PC-9 (cell line): ENCODE results near the gene GCHFR. TPM values are rescaled to one million over a fixed set of nuclear protein-coding genes. Genes with fewer than 3 reads are reported as not detected.
A peak's percentile ranks its signal among the peaks of the same experiment; 100 is the strongest.

Experiments
- BruUV-seq: library from RNA; stranded (reverse); fragments of 400-500 nt; replicated peaks from 2 replicates; lab custom pipeline; 2021; lab: Mats Ljungman, UMichigan
- CTCF ChIA-PET: fragments of 300-600 bp; sonication (Branson Sonifier 250); formaldehyde crosslinking; loops from one replicate; lab custom pipeline; 2022; ENCODE audit warnings: antibody characterized with exemption; lab: Charles Lee
- POLR2A ChIA-PET: fragments of 300-600 bp; sonication (Branson Sonifier 250); formaldehyde crosslinking; loops from one replicate; lab custom pipeline; 2022; ENCODE audit warnings: antibody characterized with exemption; ENCODE audit not compliant: unreplicated experiment; lab: Charles Lee
- DNase-seq, 2 experiments: peaks; one replicate each; pipeline versions ENCODE4 v3.0.0 to v3.0.0-alpha.2; 2015 to 2022; ENCODE audit warnings: mixed read lengths in 1 of 2
- H2AFZ ChIP-seq: fragments of 200-600 bp; sonication (generic); 2 replicates; pipeline ENCODE4 v1.8.1; 2017; ENCODE audit warnings: antibody characterized with exemption
- H3F3A ChIP-seq: fragments of 200-600 bp; sonication (generic); 2 replicates; pipeline ENCODE4 v1.8.1; 2017; ENCODE audit warnings: antibody characterized with exemption, mild to moderate bottlenecking, low read depth; ENCODE audit not compliant: insufficient read depth
- H3K27ac ChIP-seq: fragments of 200-600 bp; sonication (generic); 2 replicates; pipeline ENCODE4 v1.6.1; 2016; ENCODE audit warnings: mixed run types
- H3K27me3 ChIP-seq: fragments of 200-600 bp; sonication (generic); 2 replicates; pipeline ENCODE4 v1.6.1; 2016; ENCODE audit warnings: low read depth, mixed run types; ENCODE audit not compliant: insufficient read depth
- H3K36me3 ChIP-seq: fragments of 200-600 bp; sonication (generic); 2 replicates; pipeline ENCODE4 v1.6.1; 2016; ENCODE audit warnings: low read depth, mixed run types
- H3K4me1 ChIP-seq: fragments of 200-600 bp; sonication (generic); replicated peaks from 2 replicates; pipeline ENCODE4 v1.6.1; 2016; ENCODE audit warnings: mixed run types; ENCODE audit not compliant: insufficient read depth
- H3K4me2 ChIP-seq: fragments of 200-600 bp; sonication (generic); 2 replicates; pipeline ENCODE4 v1.6.1; 2017; ENCODE audit warnings: mixed run types
- H3K4me3 ChIP-seq: fragments of 200-600 bp; sonication (generic); 2 replicates; pipeline ENCODE4 v1.6.1; 2016; ENCODE audit warnings: mixed run types
- H3K79me2 ChIP-seq: fragments of 200-600 bp; sonication (generic); 2 replicates; pipeline ENCODE4 v1.6.1; 2017; ENCODE audit warnings: low read depth, mixed run types
- H3K9me2 ChIP-seq: fragments of 200-600 bp; sonication (generic); 2 replicates; pipeline ENCODE4 v1.8.1; 2017; ENCODE audit warnings: mild to moderate bottlenecking; ENCODE audit not compliant: insufficient read depth
- H3K9me3 ChIP-seq: fragments of 200-600 bp; sonication (generic); 2 replicates; pipeline ENCODE4 v1.8.1; 2016; ENCODE audit warnings: low read depth; ENCODE audit not compliant: insufficient read depth
- H4K20me1 ChIP-seq: fragments of 200-600 bp; sonication (generic); 2 replicates; pipeline ENCODE4 v1.8.1; 2017; ENCODE audit not compliant: insufficient read depth
- CTCF ChIP-seq: fragments of 200-600 bp; sonication (generic); conservative IDR thresholded peaks from 2 replicates; pipeline ENCODE4 v1.6.1; 2017; ENCODE audit warnings: mixed run types, antibody characterized with exemption, mild to moderate bottlenecking, moderate library complexity
- EZH2 ChIP-seq: fragments of 200-600 bp; sonication (generic); IDR thresholded peaks from 2 replicates; pipeline ENCODE4 v1.8.0; 2017; ENCODE audit warnings: antibody characterized with exemption, low read depth
- intact Hi-C: fragments of 100-400 bp; cut with micrococcal nuclease; formaldehyde crosslinking; loops from one replicate; pipeline ENCODE4 v1.10.0; 2022; ENCODE audit not compliant: unreplicated experiment
- total RNA-seq: library from RNA; stranded (reverse); gene quantifications from 2 replicates; pipeline ENCODE4 v1.2.3, GENCODE V29; 2021

Gene GCHFR
- total RNA-seq, 1 experiment from 2014 or later, result 1.5 TPM

GRCh38 chr15:40769274-40770146, 5.6 kb downstream of the GCHFR start, which contains the start of gene C15orf62:
TSS of gene C15orf62 (plus strand) at chr15:40769980. CDS start at chr15:40770496, 516 bp downstream.
- intact Hi-C loops, result loop anchor here (1.0 to 10.0 kb wide), 5 partner anchors 14 to 175 kb away; partner anchors contain the start of genes DNAJC17, KNL1, RMDN3 and SPINT1
- no peaks in the 10 kb centered on the region for H3K9me3 ChIP-seq
- no TSS peak for BruUV-seq
- ChIA-PET CTCF (interaction anchor here (0.5 to 2.0 kb wide), 5 partner anchors 9 to 123 kb away, joined by 4 to 20 read pairs (median 6); no protein-coding TSS in a partner anchor), POLR2A (interaction anchor here (0.6 kb wide), 3 partner anchors 17 to 85 kb away, joined by 4 to 5 read pairs (median 4); no protein-coding TSS in a partner anchor)
- no peaks in the 10 kb centered on the region for H4K20me1 ChIP-seq
- no peaks in the 10 kb centered on the region for H3K79me2 ChIP-seq
- peak within 1 kb of the TSS; percentile 83 for H3K27ac ChIP-seq
- no peak within 1 kb of the TSS for H2AFZ ChIP-seq
- H3K27me3 ChIP-seq, result no peaks in the 10 kb centered on the region
- no peaks in the 10 kb centered on the region for H3K9me2 ChIP-seq
- peaks cover 47% of the 10 kb centered on the region for H3F3A ChIP-seq
- no peaks in the 10 kb centered on the region for H3K36me3 ChIP-seq
- H3K4me2 ChIP-seq, result peak within 1 kb of the TSS; percentile 77
- peaks cover 58% of the 10 kb centered on the region for H3K4me1 ChIP-seq
- DNase-seq, result peak; percentile 93 to 94
- TF ChIP-seq CTCF, result no peak
- TF ChIP-seq EZH2, result no peak
- H3K4me3 ChIP-seq, result peak within 1 kb of the TSS; percentile 41; the same call in 1 of the 2 replicates

GRCh38 chr15:40770147-40770721, 6.4 kb downstream of the GCHFR start:
- no peaks in the 10 kb centered on the region for H3K36me3 ChIP-seq
- no TSS peak for BruUV-seq

More at GRCh38 chr15:40770147-40770721, 6.4 kb downstream of the GCHFR start:
- H4K20me1 ChIP-seq, result no peaks in the 10 kb centered on the region
- peak overlapping the region; percentile 83 for H3K27ac ChIP-seq
- CTCF ChIA-PET, result interaction anchor here (0.5 to 2.0 kb wide), 4 partner anchors 9 to 124 kb away, joined by 4 to 20 read pairs (median 6); no protein-coding TSS in a partner anchor
- peak overlapping the region; percentile 36; the same call in 1 of the 2 replicates for H3K4me3 ChIP-seq
- H3K27me3 ChIP-seq, result no peaks in the 10 kb centered on the region
- intact Hi-C loops, result loop anchor here (10.0 kb wide), 1 partner anchor 175 kb away; the partner anchor contains the start of gene KNL1
- TF ChIP-seq EZH2 (no peak), CTCF (no peak)
- H3K9me3 ChIP-seq, result no peaks in the 10 kb centered on the region
- peaks cover 53% of the 10 kb centered on the region for H3K4me1 ChIP-seq
- POLR2A ChIA-PET, result interaction anchor here (0.6 kb wide), 3 partner anchors 17 to 438 kb away, joined by 4 to 5 read pairs (median 5); no protein-coding TSS in a partner anchor
- H3K79me2 ChIP-seq, result no peaks in the 10 kb centered on the region
- peak overlapping the region; percentile 77 for H3K4me2 ChIP-seq
- peaks cover 41% of the 10 kb centered on the region for H3F3A ChIP-seq
- DNase-seq, result peak in 1 of 2 experiments; percentile 65
- no peak overlapping the region for H2AFZ ChIP-seq
- no peaks in the 10 kb centered on the region for H3K9me2 ChIP-seq
